Upper lobe of left lung (tissue), 6 donors: ENCODE results near the gene C12orf57. TPM values are rescaled to one million over a fixed set of nuclear protein-coding genes. Genes with fewer than 3 reads are reported as not detected.

Experiments
- ATAC-seq, 2 donors: fragments of 200-7000 bp; cut with Tn5 transposase; one replicate each; pipeline ENCODE4 v1.9.1; 2022; ENCODE audit warnings: mild to moderate bottlenecking in 2 of 2, moderate library complexity in 2 of 2; ENCODE audit not compliant: low FRiP score in 2 of 2
- DNase-seq, 2 donors: peaks; one replicate each; pipeline ENCODE4 v3.0.0-alpha.2; 2019 to 2020
- H3K27ac ChIP-seq, 4 donors: fragments of 200-600 bp; sonication (generic); one replicate each; pipeline ENCODE4 v1.5.1; 2016 to 2019
- H3K27me3 ChIP-seq, 4 donors: fragments of 200-600 bp; sonication (generic); one replicate each; pipeline ENCODE4 v1.5.1; 2017 to 2019
- H3K36me3 ChIP-seq, 4 donors: fragments of 200-600 bp; sonication (generic); one replicate each; pipeline ENCODE4 v1.5.1; 2016 to 2019
- H3K4me1 ChIP-seq, 4 donors: fragments of 200-600 bp; sonication (generic); one replicate each; pipeline ENCODE4 v1.5.1; 2018 to 2019
- H3K4me3 ChIP-seq, 4 donors: fragments of 200-600 bp; sonication (generic); one replicate each; pipeline ENCODE4 v1.5.1; 2017 to 2019; ENCODE audit warnings: mild to moderate bottlenecking in 2 of 4, moderate library complexity in 1 of 4
- H3K9me3 ChIP-seq, 4 donors: fragments of 200-600 bp; sonication (generic); one replicate each; pipeline ENCODE4 v1.5.1; 2018 to 2019
- EP300 ChIP-seq, 4 donors: sonication (generic); formaldehyde crosslinking; IDR thresholded peaks; one replicate each; pipeline ENCODE4 v1.5.1; 2017; ENCODE audit warnings: antibody characterized with exemption in 4 of 4, control low read depth in 2 of 4
- POLR2A ChIP-seq, 4 donors: fragments of 450-650 bp; IDR thresholded peaks; one replicate each; pipeline ENCODE4 v1.5.1; 2016 to 2017; ENCODE audit warnings: antibody characterized with exemption in 4 of 4, mild to moderate bottlenecking in 2 of 4
- POLR2AphosphoS5 ChIP-seq, 2 donors: sonication (generic); formaldehyde crosslinking; IDR thresholded peaks; one replicate each; pipeline ENCODE4 v1.5.1; 2017; ENCODE audit warnings: antibody characterized with exemption in 2 of 2
- WGBS, 2 donors: methylation state at CpG; one replicate each; pipeline ENCODE4 v1.1.5; 2017 to 2018; 5-methylcytosine and 5-hydroxymethylcytosine counted together
- total RNA-seq, 6 donors: library from RNA; depleted of rRNA in 4 of 6; stranded (reverse); fragments of >200 nt in 4 of 6; gene quantifications; one replicate each; pipeline versions ENCODE4 v1.1.0 to v1.2.1, GENCODE V29; 2016 to 2021
- TF ChIP-seq, protein P1 (sequence below), 6 experiments: fragments of 450-650 bp in 4 of 6; fragments of 200-600 bp in 2 of 6; sonication (generic) in 2 of 6; IDR thresholded peaks; one replicate each; pipeline ENCODE4 v1.5.1; 2016 to 2019; ENCODE audit warnings: antibody characterized with exemption in 6 of 6
- donor health status: DM: no; HTN: no; CAD: no; lungs with moderate emphysema.
- donor health status: DM: no; HTN: yes; CAD: no; lungs with severe emphysema.

C12orf57 gene
- total RNA-seq, 6 donors from 2014 or later = 83.8 to 291 (median 179) TPM

DNA sequence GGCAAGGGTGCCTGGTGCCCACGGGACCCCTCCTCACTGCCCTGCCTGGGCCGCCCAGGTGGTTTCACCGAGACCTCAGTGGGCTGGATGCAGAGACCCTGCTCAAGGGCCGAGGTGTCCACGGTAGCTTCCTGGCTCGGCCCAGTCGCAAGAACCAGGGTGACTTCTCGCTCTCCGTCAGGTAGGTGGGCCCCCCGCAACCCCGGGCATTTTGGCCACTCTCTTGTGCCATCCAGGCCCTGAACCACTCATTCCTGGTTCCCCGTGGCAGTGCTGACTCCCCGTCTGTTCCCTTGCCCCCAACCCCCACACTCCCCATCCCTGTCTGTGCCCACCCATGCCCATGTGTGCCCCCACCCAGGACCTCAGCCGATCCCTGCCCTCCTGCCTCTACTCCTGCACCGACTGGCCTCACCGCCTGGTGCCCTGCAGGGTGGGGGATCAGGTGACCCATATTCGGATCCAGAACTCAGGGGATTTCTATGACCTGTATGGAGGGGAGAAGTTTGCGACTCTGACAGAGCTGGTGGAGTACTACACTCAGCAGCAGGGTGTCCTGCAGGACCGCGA is 7.8 kb downstream of the C12orf57 start:
- WGBS, 2 donors = 71 to 94% methylated on average over 11 to 20 of the region's 20 CpGs
- Histone ChIP-seq H3K9me3 (no peaks in the 10 kb centered on the region), H3K27ac (peak overlapping the region; percentile 81 to 97 (median 88)), H3K36me3 (peaks cover 0 to 12% (median 11%) of the 10 kb centered on the region in 4 donors), H3K4me3 (peak overlapping the region; percentile 5 to 54 (median 47)), H3K27me3 (no peaks in the 10 kb centered on the region), H3K4me1 (peaks cover 19 to 56% (median 43%) of the 10 kb centered on the region in 4 donors)
- no peak for ATAC-seq
- DNase-seq = no peak
- TF ChIP-seq, protein P1, sequence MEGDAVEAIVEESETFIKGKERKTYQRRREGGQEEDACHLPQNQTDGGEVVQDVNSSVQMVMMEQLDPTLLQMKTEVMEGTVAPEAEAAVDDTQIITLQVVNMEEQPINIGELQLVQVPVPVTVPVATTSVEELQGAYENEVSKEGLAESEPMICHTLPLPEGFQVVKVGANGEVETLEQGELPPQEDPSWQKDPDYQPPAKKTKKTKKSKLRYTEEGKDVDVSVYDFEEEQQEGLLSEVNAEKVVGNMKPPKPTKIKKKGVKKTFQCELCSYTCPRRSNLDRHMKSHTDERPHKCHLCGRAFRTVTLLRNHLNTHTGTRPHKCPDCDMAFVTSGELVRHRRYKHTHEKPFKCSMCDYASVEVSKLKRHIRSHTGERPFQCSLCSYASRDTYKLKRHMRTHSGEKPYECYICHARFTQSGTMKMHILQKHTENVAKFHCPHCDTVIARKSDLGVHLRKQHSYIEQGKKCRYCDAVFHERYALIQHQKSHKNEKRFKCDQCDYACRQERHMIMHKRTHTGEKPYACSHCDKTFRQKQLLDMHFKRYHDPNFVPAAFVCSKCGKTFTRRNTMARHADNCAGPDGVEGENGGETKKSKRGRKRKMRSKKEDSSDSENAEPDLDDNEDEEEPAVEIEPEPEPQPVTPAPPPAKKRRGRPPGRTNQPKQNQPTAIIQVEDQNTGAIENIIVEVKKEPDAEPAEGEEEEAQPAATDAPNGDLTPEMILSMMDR (IDR thresholded peaks at IDR 0.05) = no peak
- TF ChIP-seq EP300 (IDR thresholded peaks at IDR 0.05) (no peak), POLR2AphosphoS5 (IDR thresholded peaks at IDR 0.05) (no peak), POLR2A (IDR thresholded peaks at IDR 0.05) (no peak)

DNA sequence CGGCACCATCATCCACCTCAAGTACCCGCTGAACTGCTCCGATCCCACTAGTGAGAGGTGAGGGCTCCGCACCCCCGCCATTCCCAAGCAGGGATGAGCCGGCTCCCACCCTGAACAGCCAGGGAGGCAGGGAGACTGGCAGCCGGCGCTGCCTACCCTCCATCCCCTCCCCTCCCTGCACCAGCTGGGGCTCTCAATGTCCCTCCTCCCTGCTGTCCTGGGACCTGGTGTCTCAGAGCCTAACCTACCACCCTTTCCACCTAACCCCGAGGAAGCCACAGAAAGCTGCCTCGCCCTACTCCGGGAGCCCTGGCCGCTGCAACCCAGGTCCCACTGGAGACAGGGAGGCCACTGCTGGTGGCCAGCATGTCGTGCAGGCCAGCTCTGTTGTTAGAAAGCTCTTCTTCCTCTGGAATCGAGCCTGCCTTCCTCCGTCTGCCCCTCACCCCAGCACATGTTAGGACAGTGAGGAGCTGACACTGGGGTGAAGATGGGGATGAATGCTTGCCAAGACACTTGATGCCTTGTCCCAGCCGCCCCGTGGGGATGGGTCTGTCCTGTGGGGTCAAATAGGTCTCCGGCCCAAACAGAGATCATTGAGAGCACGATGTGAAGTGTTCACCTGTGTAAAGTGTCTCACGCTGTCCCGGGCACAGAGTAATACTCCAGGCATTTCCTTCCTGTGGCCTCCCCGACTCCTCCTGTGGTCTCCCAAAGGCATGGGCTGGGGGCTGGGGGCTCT is 8.5 kb downstream of the C12orf57 start:
- Histone ChIP-seq H3K27ac (peak overlapping the region; percentile 81 to 97 (median 88)), H3K9me3 (no peaks in the 10 kb centered on the region), H3K27me3 (no peaks in the 10 kb centered on the region), H3K36me3 (peaks cover 0 to 15% (median 9%) of the 10 kb centered on the region in 4 donors), H3K4me3 (peak overlapping the region; percentile 5 to 54 (median 47)), H3K4me1 (peaks cover 19 to 59% (median 44%) of the 10 kb centered on the region in 4 donors)
- ATAC-seq (no peak), DNase-seq (no peak)
- no peak for TF ChIP-seq POLR2AphosphoS5 (IDR thresholded peaks at IDR 0.05)
- TF ChIP-seq, protein P1 (IDR thresholded peaks at IDR 0.05) = no peak
- no peak for TF ChIP-seq POLR2A (IDR thresholded peaks at IDR 0.05)
- no peak for TF ChIP-seq EP300 (IDR thresholded peaks at IDR 0.05)
- 64 to 75% methylated on average over 9 to 22 of the region's 22 CpGs for WGBS, 2 donors

DNA sequence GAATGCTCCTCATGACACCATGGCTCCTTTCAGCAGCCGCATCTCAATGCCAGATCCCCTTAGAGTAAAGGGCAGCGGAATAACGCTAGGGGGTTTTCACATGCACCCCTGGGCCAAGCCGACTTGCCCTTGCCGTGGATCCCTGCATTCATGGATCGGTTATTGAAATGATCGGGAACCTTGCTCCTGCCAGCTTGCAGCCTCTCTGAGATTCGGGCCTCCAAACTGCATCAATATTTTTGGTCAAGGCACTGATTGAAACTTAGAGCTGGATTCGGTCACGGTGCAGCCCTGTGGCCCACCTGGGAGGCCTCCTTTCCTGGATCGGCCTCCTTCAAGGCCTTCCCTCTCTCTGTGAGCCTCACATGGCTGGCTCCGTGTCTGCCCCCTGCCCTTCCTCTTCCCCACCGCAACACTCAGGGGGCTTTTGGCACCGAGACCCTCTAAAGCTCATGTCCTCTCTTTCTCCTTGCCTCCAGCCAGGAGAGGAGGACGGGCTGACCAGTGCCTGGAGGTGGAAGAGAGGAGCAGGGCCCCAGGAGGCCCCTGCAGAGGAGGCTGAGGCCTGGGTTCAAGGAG is 9.1 kb downstream of the C12orf57 start:
- DNase-seq (no peak), ATAC-seq (no peak)
- peak overlapping the region; percentile 81 to 97 (median 88) for H3K27ac ChIP-seq
- H3K9me3 ChIP-seq = no peaks in the 10 kb centered on the region
- peaks cover 0 to 21% (median 11%) of the 10 kb centered on the region in 4 donors for H3K36me3 ChIP-seq
- peak overlapping the region in 3 of 4 donors; percentile 43 to 54 (median 51) for H3K4me3 ChIP-seq
- peaks cover 23 to 66% (median 51%) of the 10 kb centered on the region in 4 donors for H3K4me1 ChIP-seq
- no peak for TF ChIP-seq POLR2AphosphoS5 (IDR thresholded peaks at IDR 0.05)
- TF ChIP-seq, protein P1 (IDR thresholded peaks at IDR 0.05) = no peak
- TF ChIP-seq POLR2A (IDR thresholded peaks at IDR 0.05) = no peak
- TF ChIP-seq EP300 (IDR thresholded peaks at IDR 0.05) = no peak
- 74 to 79% methylated on average over 15 of the region's 15 CpGs for WGBS, 2 donors
- no peaks in the 10 kb centered on the region for H3K27me3 ChIP-seq

DNA sequence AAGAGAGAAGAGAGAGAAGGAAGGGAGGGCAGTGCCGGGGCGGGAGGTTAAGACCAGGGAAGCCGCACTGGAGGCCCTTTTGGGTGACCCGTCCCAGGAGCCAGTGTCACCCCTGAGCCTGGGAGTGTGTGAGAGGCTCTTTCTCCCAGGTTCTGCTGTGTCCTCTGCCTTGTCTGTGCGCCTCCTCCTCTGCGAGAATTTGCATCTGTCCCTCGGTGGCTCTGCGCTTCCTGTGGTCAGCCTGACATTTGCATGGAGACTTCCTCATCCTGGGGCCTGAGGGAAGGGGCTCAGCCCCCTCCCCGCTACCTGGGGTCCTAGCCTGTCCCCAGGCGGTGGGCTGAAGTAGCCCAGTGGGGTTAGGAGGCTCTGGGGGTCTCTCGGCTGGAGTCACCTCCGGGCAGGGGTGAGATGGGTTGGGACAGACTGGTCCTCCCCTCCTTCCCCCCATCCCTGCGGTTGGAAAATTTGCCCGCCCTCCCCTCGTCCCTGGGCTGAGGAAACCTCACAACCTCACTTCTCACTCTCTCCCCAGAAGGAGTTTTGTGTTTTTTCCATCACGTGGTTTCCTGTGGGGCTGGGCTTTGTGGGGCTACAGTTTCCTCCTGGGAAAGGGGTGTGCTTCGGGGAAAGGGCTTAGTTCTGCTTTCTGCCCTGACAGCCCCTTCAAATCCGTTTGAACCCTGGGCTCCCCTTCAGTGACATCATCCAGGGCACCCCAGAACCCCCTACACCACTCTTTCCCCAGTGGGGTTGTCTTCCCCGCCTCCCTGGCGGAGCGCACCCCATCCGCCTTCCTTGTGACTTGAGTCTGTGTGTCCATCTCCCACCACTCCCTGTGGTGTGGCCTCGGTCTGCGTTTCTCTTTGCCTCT is 9.9 kb downstream of the C12orf57 start:
- H3K27me3 ChIP-seq = no peaks in the 10 kb centered on the region
- peaks cover 0 to 21% (median 13%) of the 10 kb centered on the region in 4 donors for H3K36me3 ChIP-seq
- peak in 1 of 2 donors; percentile 23 for TF ChIP-seq POLR2AphosphoS5 (IDR thresholded peaks at IDR 0.05)
- TF ChIP-seq POLR2A (IDR thresholded peaks at IDR 0.05) = peak in 1 of 4 donors; percentile 80
- TF ChIP-seq, protein P1 (IDR thresholded peaks at IDR 0.05) = no peak
- TF ChIP-seq EP300 (IDR thresholded peaks at IDR 0.05) = no peak
- peak overlapping the region in 3 of 4 donors; percentile 43 to 54 (median 51) for H3K4me3 ChIP-seq
- no peaks in the 10 kb centered on the region for H3K9me3 ChIP-seq
- peak overlapping the region; percentile 81 to 97 (median 88) for H3K27ac ChIP-seq
- peaks cover 31 to 72% (median 57%) of the 10 kb centered on the region in 4 donors for H3K4me1 ChIP-seq
- ATAC-seq = peak; percentile 54 to 77
- 39 to 56% methylated on average over 22 to 24 of the region's 24 CpGs for WGBS, 2 donors
- DNase-seq = peak in 1 of 2 donors; percentile 75
